ENCODE measurements around the gene SLC16A5. TPM values are rescaled to one million over a fixed set of nuclear protein-coding genes. Genes with fewer than 3 reads are reported as not detected.

The SLC16A5 gene
- total RNA-seq, 2 experiments from 2014 or later: 9.2 to 11.0 TPM

GRCh38 chr17:75061055-75061438 is 26.7 kb upstream of the SLC16A5 start:
- POLR2A ChIA-PET: interaction anchor here (0.6 to 2.0 kb wide), 7 partner anchors 9 to 210 kb away, joined by 3 to 11 read pairs (median 5); partner anchors contain the start of genes ARMC7, KCTD2 and MIF4GD
- H3K27ac Mint-ChIP-seq: no peak overlapping the region

DNA sequence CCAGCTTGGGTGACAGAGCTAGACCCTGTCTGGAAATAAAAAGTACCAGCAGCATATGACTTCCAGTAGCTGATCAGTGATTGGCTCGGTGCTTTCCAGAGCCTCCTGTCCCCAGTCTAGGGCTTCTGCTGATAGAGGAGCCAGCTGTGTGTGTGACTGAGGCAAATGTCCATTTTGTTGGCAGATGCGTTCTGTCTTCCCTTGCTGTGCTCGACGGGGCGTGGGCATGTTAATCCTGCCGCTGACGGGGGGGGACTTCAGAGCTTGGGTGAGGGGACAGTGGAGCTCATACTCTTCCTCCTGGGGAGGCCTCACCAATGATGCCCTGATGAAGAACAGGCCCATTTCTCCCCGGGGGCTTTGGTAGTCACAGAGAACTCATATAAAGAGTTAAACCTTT is 26.1 kb upstream of the SLC16A5 start:
- Mint-ChIP-seq H3K27ac (no peak overlapping the region), H3K36me3 (ENCODE audit: low read depth) (peaks cover 62% of the 10 kb centered on the region)
- no peak for ATAC-seq (ENCODE audit: poor library complexity)

More at GRCh38 chr17:75061055-75061438, 26.7 kb upstream of the SLC16A5 start:
- H3K27me3 ChIP-seq (ENCODE audit: control insufficient read depth in 1 of 2, insufficient read depth in 2 of 2, low read length in 2 of 2): no peaks in the 10 kb centered on the region
- no peaks in the 10 kb centered on the region for H3K9me3 ChIP-seq (ENCODE audit: control insufficient read depth in 1 of 2, insufficient read depth in 1 of 2, low read length in 2 of 2)
- DNase-seq (no peak), ATAC-seq (ENCODE audit: poor library complexity) (no peak)
- intact Hi-C loops (cut with DNase I, micrococcal nuclease): loop anchor here (2.0 to 10.0 kb wide), 5 partner anchors 46 to 141 kb away; partner anchors contain the start of genes ARMC7 (in 1 of the 2) and SUMO2 (in 1 of the 2)
- peaks cover 24% of the 10 kb centered on the region for H3K4me1 Mint-ChIP-seq (ENCODE audit: low read depth)
- no peaks in the 10 kb centered on the region for H3K9me3 Mint-ChIP-seq
- H3K36me3 ChIP-seq (ENCODE audit: insufficient read depth, low read length): peaks cover 58% of the 10 kb centered on the region
- CTCF ChIA-PET: interaction anchor here (0.8 to 1.5 kb wide), 3 partner anchors 53 to 111 kb away, joined by 3 to 4 read pairs (median 4); no protein-coding TSS in a partner anchor
- TF ChIP-seq, protein P1, sequence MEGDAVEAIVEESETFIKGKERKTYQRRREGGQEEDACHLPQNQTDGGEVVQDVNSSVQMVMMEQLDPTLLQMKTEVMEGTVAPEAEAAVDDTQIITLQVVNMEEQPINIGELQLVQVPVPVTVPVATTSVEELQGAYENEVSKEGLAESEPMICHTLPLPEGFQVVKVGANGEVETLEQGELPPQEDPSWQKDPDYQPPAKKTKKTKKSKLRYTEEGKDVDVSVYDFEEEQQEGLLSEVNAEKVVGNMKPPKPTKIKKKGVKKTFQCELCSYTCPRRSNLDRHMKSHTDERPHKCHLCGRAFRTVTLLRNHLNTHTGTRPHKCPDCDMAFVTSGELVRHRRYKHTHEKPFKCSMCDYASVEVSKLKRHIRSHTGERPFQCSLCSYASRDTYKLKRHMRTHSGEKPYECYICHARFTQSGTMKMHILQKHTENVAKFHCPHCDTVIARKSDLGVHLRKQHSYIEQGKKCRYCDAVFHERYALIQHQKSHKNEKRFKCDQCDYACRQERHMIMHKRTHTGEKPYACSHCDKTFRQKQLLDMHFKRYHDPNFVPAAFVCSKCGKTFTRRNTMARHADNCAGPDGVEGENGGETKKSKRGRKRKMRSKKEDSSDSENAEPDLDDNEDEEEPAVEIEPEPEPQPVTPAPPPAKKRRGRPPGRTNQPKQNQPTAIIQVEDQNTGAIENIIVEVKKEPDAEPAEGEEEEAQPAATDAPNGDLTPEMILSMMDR (IDR thresholded peaks at IDR 0.05): no peak
- no peak overlapping the region for H3K4me3 Mint-ChIP-seq
- H3K36me3 Mint-ChIP-seq (ENCODE audit: low read depth): peaks cover 68% of the 10 kb centered on the region
- H3K4me1 ChIP-seq (ENCODE audit: insufficient read depth, low read length): peaks cover 15% of the 10 kb centered on the region
- H3K4me3 ChIP-seq (ENCODE audit: low read length): no peak overlapping the region
- no peaks in the 10 kb centered on the region for H3K27me3 Mint-ChIP-seq
- H3K27ac ChIP-seq (ENCODE audit: low read depth in 1 of 2, low read length in 2 of 2): no peak overlapping the region

GRCh38 chr17:75063201-75063600 is 24.6 kb upstream of the SLC16A5 start:
- peaks cover 55% of the 10 kb centered on the region for H3K36me3 Mint-ChIP-seq (ENCODE audit: low read depth)
- H3K36me3 ChIP-seq (ENCODE audit: insufficient read depth, low read length): peaks cover 48% of the 10 kb centered on the region
- H3K27me3 Mint-ChIP-seq: no peaks in the 10 kb centered on the region
- no peaks in the 10 kb centered on the region for H3K9me3 ChIP-seq (ENCODE audit: control insufficient read depth in 1 of 2, insufficient read depth in 1 of 2, low read length in 2 of 2)
- no peak for DNase-seq
- no peak overlapping the region for H3K27ac ChIP-seq (ENCODE audit: low read depth in 1 of 2, low read length in 2 of 2)
- intact Hi-C loops (cut with DNase I, micrococcal nuclease): loop anchor here (5.0 to 10.0 kb wide), 4 partner anchors 44 to 139 kb away; partner anchors contain the start of genes ARMC7 (in 1 of the 2) and SUMO2 (in 1 of the 2)
- H3K4me1 Mint-ChIP-seq (ENCODE audit: low read depth): peaks cover 33% of the 10 kb centered on the region
- CTCF ChIA-PET: interaction anchor here (1.0 kb wide), 1 partner anchor 27 kb away, joined by 3 read pairs; no protein-coding TSS in a partner anchor
- POLR2A ChIA-PET: no interaction called here
- H3K27ac Mint-ChIP-seq: no peak overlapping the region
- no peak for ATAC-seq (ENCODE audit: poor library complexity)
- H3K4me3 Mint-ChIP-seq: no peak overlapping the region
- no peaks in the 10 kb centered on the region for H3K9me3 Mint-ChIP-seq
- no peak overlapping the region for H3K4me3 ChIP-seq (ENCODE audit: low read length)
- H3K27me3 ChIP-seq (ENCODE audit: control insufficient read depth in 1 of 2, insufficient read depth in 2 of 2, low read length in 2 of 2): no peaks in the 10 kb centered on the region
- TF ChIP-seq, protein P1 (IDR thresholded peaks at IDR 0.05): no peak
- peaks cover 28% of the 10 kb centered on the region for H3K4me1 ChIP-seq (ENCODE audit: insufficient read depth, low read length)

More for the DNA sequence above, 26.1 kb upstream of the SLC16A5 start:
- Histone ChIP-seq H3K4me1 (ENCODE audit: insufficient read depth, low read length) (peaks cover 16% of the 10 kb centered on the region), H3K27me3 (ENCODE audit: control insufficient read depth in 1 of 2, insufficient read depth in 2 of 2, low read length in 2 of 2) (no peaks in the 10 kb centered on the region), H3K4me3 (ENCODE audit: low read length) (no peak overlapping the region), H3K9me3 (ENCODE audit: control insufficient read depth in 1 of 2, insufficient read depth in 1 of 2, low read length in 2 of 2) (no peaks in the 10 kb centered on the region), H3K36me3 (ENCODE audit: insufficient read depth, low read length) (peaks cover 58% of the 10 kb centered on the region), H3K27ac (ENCODE audit: low read depth in 1 of 2, low read length in 2 of 2) (no peak overlapping the region)
- Mint-ChIP-seq H3K4me3 (no peak overlapping the region), H3K9me3 (no peaks in the 10 kb centered on the region), H3K27me3 (no peaks in the 10 kb centered on the region), H3K4me1 (ENCODE audit: low read depth) (peaks cover 24% of the 10 kb centered on the region)
- POLR2A ChIA-PET: interaction anchor here (0.6 to 1.1 kb wide), 2 partner anchors 14 to 143 kb away, joined by 3 to 4 read pairs; no protein-coding TSS in a partner anchor
- TF ChIP-seq, protein P1 (IDR thresholded peaks at IDR 0.05): no peak
- no peak for DNase-seq
- CTCF ChIA-PET: no interaction called here
- intact Hi-C loops (cut with DNase I, micrococcal nuclease): loop anchor here (2.0 to 10.0 kb wide), 5 partner anchors 46 to 141 kb away; partner anchors contain the start of genes ARMC7 (in 1 of the 2) and SUMO2 (in 1 of the 2)

All from CD4-positive, alpha-beta T cell (primary cell).